Measurements from ENCODE around the gene STUM. TPM values are rescaled to one million over a fixed set of nuclear protein-coding genes. Genes with fewer than 3 reads are reported as not detected.

Gene STUM
- total and polyA plus RNA-seq, 10 of the 15 experiments (the other 5 are each of a cell fraction or from before 2014, with no cell fraction given) = under 0.01 to 0.15 (median 0.09) TPM; not detected in 5

DNA sequence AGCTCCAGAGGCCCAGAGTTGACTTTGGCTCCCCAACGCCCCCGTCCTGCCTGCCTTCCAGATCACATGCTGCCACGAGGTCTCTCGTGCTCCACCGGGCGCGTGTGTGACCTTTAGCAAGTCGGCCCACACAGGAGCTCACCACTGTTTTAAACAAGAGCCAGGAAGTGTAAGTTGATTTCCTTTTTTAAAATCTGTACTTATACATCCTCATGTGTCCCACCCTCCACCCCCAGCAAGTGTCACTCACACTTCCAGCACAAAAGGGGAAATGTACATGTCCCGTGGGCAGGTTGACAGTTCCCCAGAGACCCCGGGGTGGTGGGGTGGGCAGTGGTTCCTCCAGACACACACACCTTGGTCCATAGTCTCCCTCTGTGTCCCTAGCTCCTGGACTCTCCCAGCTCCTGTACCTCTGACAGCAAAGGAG, 84.4 kb downstream of the STUM start (continued):
- TF ChIP-seq, protein P1, sequence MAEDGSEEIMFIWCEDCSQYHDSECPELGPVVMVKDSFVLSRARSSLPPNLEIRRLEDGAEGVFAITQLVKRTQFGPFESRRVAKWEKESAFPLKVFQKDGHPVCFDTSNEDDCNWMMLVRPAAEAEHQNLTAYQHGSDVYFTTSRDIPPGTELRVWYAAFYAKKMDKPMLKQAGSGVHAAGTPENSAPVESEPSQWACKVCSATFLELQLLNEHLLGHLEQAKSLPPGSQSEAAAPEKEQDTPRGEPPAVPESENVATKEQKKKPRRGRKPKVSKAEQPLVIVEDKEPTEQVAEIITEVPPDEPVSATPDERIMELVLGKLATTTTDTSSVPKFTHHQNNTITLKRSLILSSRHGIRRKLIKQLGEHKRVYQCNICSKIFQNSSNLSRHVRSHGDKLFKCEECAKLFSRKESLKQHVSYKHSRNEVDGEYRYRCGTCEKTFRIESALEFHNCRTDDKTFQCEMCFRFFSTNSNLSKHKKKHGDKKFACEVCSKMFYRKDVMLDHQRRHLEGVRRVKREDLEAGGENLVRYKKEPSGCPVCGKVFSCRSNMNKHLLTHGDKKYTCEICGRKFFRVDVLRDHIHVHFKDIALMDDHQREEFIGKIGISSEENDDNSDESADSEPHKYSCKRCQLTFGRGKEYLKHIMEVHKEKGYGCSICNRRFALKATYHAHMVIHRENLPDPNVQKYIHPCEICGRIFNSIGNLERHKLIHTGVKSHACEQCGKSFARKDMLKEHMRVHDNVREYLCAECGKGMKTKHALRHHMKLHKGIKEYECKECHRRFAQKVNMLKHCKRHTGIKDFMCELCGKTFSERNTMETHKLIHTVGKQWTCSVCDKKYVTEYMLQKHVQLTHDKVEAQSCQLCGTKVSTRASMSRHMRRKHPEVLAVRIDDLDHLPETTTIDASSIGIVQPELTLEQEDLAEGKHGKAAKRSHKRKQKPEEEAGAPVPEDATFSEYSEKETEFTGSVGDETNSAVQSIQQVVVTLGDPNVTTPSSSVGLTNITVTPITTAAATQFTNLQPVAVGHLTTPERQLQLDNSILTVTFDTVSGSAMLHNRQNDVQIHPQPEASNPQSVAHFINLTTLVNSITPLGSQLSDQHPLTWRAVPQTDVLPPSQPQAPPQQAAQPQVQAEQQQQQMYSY (CRISPR knock-in tag; IDR thresholded peaks at IDR 0.05) = no peak
- TF ChIP-seq NBN (IDR thresholded peaks at IDR 0.05) (peak; percentile 33; the same call in 1 of the 2 replicates), ATF7 (IDR thresholded peaks at IDR 0.05; ENCODE audit: low read depth) (no peak), PAX8 (IDR thresholded peaks at IDR 0.05) (no peak)
- TF ChIP-seq, protein P2, sequence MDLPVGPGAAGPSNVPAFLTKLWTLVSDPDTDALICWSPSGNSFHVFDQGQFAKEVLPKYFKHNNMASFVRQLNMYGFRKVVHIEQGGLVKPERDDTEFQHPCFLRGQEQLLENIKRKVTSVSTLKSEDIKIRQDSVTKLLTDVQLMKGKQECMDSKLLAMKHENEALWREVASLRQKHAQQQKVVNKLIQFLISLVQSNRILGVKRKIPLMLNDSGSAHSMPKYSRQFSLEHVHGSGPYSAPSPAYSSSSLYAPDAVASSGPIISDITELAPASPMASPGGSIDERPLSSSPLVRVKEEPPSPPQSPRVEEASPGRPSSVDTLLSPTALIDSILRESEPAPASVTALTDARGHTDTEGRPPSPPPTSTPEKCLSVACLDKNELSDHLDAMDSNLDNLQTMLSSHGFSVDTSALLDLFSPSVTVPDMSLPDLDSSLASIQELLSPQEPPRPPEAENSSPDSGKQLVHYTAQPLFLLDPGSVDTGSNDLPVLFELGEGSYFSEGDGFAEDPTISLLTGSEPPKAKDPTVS (IDR thresholded peaks at IDR 0.05; ENCODE audit: low read depth, low read length) = no peak

DNA sequence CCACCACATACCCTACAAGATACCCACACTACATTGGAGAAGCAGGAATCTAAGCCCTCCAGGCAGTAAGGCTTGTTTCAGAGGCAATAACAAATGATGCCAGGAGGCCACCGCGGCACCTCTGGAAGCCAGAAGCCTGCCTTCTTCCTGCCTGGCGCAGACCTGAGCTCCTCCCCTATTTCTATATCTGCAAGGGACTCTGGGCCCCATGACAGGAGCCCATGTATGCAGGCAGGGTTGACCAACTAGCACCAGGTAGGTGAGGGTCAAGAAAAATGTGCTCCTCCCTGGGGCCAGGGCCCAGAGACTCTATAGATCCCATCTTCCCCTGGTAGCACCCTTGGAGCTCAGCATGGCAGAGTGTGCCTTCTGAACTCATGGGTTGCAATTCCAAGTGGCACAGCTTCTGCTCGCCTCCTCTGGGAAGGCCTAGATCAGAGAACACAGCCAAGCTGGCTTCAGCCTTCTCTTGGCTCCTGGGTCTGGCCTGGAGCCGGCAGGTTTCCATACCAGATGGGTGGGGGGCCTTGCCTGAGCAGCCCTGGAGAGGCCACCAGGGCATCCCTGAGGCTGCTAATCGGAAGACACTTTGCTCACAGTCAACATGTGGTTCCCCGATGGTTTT, 85.1 kb downstream of the STUM start:
- H3K79me2 ChIP-seq (ENCODE audit: control insufficient read depth, insufficient read depth, low read length) = no peaks in the 10 kb centered on the region
- H3K9ac ChIP-seq (ENCODE audit: control insufficient read depth, insufficient read depth, low read length) = no peak overlapping the region
- ChIA-PET CTCF (interaction anchor here (0.6 to 6.9 kb wide), 33 partner anchors 9 to 1120 kb away, joined by 3 to 112 read pairs (median 4); partner anchors contain the start of gene COQ8A), POLR2A (interaction anchor here (0.6 to 2.0 kb wide), 7 partner anchors 10 to 233 kb away, joined by 3 to 12 read pairs (median 3); partner anchors contain the start of gene ITPKB), SMC1A (ENCODE audit: uncharacterized antibody, unreplicated experiment) (interaction anchor here (0.8 to 4.4 kb wide), 14 partner anchors 10 to 249 kb away, joined by 3 to 86 read pairs (median 4); no protein-coding TSS in a partner anchor), RAD21 (ENCODE audit: unreplicated experiment) (interaction anchor here (0.6 to 4.9 kb wide), 20 partner anchors 9 to 860 kb away, joined by 3 to 42 read pairs (median 3); partner anchors contain the start of gene ITPKB)
- BruUV-seq (replicated peaks) = no TSS peak
- DNase-seq (ENCODE audit: low read depth, low spot score) (no peak), ATAC-seq (peak; percentile 46), FAIRE-seq (peak; percentile 38)
- H3K27me3 ChIP-seq (replicated peaks in 1 of 2; ENCODE audit: control insufficient read depth in 2 of 2, insufficient read depth in 2 of 2, low read length in 1 of 2) = no peaks in the 10 kb centered on the region
- in situ Hi-C loops (cut with MboI) (loop anchor here (5.0 kb wide), 1 partner anchor 194 kb away; no protein-coding TSS in a partner anchor), intact Hi-C loops (cut with micrococcal nuclease; ENCODE audit: unreplicated experiment) (loop anchor here (1.0 to 2.0 kb wide), 2 partner anchors 105 to 195 kb away; partner anchors contain the start of gene ITPKB)
- peaks cover 21% of the 10 kb centered on the region for H3K4me1 ChIP-seq (ENCODE audit: control insufficient read depth, insufficient read depth, low read length)
- WGBS (ENCODE audit: insufficient coverage, insufficient replicate concordance, low lambda C conversion rate, missing lambda C conversion rate) = 15% methylated on average over 7 of the region's 7 CpGs
- no peaks in the 10 kb centered on the region for H4K20me1 ChIP-seq (ENCODE audit: control insufficient read depth, insufficient read depth)
- peaks cover 9 to 17% of the 10 kb centered on the region in 2 experiments for H3K36me3 ChIP-seq (ENCODE audit: control insufficient read depth in 2 of 2, insufficient read depth in 2 of 2, low read length in 1 of 2)
- no peaks in the 10 kb centered on the region for H3K9me3 ChIP-seq (replicated peaks; ENCODE audit: control insufficient read depth, insufficient read depth, low read length)
- no peak overlapping the region for H3K4me3 ChIP-seq
- H3K4me2 ChIP-seq (ENCODE audit: control insufficient read depth, insufficient read depth) = no peak overlapping the region
- no peak overlapping the region for H3K27ac ChIP-seq (ENCODE audit: control insufficient read depth, insufficient read depth)
- H2AFZ ChIP-seq (ENCODE audit: control insufficient read depth, low read depth, low read length) = no peak overlapping the region
- no peak for TF ChIP-seq RB1 (IDR thresholded peaks at IDR 0.05; ENCODE audit: borderline replicate concordance)
- TF ChIP-seq, protein P3, sequence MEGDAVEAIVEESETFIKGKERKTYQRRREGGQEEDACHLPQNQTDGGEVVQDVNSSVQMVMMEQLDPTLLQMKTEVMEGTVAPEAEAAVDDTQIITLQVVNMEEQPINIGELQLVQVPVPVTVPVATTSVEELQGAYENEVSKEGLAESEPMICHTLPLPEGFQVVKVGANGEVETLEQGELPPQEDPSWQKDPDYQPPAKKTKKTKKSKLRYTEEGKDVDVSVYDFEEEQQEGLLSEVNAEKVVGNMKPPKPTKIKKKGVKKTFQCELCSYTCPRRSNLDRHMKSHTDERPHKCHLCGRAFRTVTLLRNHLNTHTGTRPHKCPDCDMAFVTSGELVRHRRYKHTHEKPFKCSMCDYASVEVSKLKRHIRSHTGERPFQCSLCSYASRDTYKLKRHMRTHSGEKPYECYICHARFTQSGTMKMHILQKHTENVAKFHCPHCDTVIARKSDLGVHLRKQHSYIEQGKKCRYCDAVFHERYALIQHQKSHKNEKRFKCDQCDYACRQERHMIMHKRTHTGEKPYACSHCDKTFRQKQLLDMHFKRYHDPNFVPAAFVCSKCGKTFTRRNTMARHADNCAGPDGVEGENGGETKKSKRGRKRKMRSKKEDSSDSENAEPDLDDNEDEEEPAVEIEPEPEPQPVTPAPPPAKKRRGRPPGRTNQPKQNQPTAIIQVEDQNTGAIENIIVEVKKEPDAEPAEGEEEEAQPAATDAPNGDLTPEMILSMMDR (IDR thresholded peaks at IDR 0.05 in 2 of 3, conservative IDR thresholded peaks at IDR 0.05 in 1 of 3; ENCODE audit: control insufficient read depth in 2 of 3, extremely low read depth in 1 of 3, insufficient read depth in 1 of 3, low read depth in 3 of 3, low read length in 3 of 3) = no peak
- no peak for TF ChIP-seq GABPA (IDR thresholded peaks at IDR 0.05; ENCODE audit: low read depth)
- no peak for TF ChIP-seq RCOR1 (conservative IDR thresholded peaks at IDR 0.05; ENCODE audit: low read depth, low read length)
